GM19455 (cell line): ENCODE results near the gene CNKSR3.

Experiments used
- ATAC-seq: cut with Tn5 transposase; IDR thresholded peaks from one replicate; pipeline ENCODE4 v1.9.1; 2021; ENCODE audit not compliant: unreplicated experiment

The CNKSR3 gene

DNA sequence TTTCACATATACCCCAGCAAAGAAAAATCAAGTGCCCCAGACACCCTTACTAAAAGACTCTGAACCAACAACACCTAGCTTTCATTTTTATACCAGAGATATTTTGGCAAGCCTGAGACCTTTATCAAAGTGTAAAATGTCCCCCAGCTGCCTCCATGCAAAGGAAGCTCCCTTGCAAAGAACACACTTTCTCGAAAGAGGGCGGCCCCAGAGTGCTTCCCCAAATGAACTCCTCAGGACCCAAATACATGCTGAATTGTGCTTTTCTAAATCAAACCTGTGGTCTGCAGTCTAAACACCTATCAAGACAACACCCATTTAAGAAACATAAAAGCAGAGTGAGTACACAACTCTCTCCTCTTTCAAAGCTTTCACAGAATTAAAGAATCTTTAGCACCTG is 154.4 kb downstream of the CNKSR3 start:
- ATAC-seq, result no peak

DNA sequence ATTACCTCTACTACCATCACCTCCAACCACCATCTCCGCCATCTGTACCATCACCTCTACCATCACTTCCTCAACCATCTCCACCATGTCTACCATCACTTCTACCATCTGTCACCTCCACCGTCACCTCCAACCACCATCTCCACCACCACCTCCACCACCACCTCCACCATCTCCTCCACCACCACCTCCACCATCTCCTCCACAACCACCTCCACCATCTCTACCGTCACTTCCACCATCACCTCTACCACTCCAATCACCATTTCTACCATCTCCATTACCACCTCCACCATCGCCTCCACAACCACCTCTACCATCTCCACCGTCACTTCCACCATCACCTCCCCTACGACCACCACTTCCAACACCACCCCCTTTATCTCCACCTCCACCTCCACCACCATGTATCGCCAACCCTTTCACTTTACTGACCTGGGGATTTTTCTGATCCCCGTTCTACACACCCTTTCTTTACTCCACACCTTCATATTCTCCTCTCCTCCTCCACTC is 156.2 kb downstream of the CNKSR3 start:
- ATAC-seq, result no peak

DNA sequence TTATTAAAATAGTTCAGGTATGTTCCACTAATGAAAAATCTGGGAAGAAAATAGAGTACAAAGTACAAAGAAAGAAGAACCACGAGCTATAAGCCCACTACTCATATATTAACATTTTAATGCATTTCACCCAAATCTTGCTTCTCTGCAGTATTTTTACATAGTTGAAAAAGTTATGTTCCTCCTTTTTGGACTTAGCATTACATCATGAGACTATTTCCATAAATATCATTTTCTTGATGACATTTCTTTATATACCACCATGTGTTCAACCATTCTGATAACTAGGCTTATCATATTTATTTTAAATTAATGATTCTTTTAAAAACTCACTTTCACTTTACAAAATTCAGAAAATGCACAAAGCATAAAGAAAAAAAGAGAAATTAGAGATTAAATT is 156.9 kb downstream of the CNKSR3 start:
- ATAC-seq, result no peak

DNA sequence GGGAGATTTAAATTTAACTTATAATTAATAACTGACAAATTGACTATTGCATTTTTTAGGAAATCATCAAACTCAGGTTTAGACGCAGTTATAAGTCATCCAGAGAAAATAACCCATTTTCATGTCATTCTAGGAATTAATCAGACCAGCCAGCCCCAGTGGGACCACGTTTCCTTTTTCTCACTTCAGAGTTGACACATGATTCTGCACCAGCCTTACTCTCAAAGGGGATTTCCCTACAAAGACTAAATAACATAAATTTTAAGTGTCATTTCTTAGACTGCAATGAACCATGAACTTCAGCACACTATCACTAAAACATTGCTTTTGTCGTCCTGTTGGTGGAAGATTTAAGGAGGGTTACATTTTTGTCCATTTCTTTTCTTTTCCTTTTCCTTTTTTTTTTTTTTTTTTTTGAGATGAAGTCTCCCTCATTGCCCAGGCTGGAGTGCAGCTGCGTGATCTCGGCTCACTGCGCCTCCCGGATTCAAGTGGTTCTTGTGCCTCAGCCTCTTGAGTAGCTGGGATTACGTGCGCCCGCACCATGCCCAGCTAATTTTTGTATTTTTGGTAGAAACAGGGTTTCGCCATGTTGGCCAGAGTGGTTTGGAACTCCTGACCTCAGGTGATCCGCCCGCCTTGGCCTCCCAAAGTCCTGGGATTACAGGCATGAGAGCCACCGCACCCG is 157.4 kb downstream of the CNKSR3 start:
- peak; percentile 70 for ATAC-seq

DNA sequence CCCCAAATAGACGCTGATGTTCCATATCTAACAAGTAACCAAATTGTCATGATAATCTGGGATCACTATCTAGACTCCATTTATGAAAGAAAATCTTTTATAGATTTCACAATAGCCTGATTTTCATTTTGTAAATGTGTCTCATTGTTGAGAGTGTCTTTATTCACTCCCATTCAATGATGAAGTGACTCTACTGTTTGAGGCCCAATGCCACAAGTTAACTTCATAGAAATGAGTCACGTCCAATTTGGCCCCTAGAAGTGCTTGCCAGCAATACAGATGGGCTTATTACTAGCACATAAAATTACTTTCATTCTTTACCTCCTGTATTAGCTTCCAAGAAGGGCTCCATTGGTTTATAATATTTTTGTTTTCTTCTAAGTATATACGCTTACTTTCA is 160.2 kb downstream of the CNKSR3 start:
- ATAC-seq, result no peak

DNA sequence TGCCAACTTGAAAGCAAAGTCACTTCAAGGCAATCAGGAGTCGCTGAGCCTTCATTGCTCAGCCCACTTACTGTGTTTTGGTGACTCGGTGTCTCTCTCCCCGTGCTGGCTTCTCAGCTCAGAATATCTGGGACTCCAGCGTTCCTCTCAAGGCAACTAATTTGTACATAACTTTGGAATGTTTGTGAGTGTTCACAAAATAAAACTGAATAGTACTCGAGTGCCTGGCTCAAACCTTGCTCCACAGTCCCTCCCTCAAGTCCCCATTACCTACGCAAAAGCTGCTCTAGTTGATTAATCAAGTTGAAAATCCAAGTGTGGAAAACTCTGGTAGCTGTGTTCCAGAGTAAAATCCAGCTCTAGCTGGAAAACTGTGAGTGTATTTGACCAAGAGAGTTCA is 162.5 kb downstream of the CNKSR3 start:
- no peak for ATAC-seq

DNA sequence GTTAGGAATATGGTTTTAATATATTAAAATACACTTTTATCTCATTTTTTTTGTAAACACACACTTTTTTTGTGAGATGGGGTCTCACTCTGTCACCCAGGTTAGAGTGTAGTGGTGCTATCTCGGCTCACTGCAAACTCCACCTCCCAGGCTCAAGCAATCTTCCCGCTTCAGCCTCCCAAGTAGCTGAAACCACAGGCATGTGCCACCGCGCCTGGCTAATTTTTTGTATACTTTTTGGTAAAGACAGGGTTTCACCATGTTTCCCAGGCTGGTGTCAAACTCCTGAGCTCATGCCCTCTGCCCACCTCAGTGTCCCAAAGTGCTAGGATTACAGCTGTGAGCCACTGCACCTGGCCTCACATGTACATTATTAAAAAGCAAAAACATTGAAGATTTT is 164.7 kb downstream of the CNKSR3 start:
- ATAC-seq, result no peak

DNA sequence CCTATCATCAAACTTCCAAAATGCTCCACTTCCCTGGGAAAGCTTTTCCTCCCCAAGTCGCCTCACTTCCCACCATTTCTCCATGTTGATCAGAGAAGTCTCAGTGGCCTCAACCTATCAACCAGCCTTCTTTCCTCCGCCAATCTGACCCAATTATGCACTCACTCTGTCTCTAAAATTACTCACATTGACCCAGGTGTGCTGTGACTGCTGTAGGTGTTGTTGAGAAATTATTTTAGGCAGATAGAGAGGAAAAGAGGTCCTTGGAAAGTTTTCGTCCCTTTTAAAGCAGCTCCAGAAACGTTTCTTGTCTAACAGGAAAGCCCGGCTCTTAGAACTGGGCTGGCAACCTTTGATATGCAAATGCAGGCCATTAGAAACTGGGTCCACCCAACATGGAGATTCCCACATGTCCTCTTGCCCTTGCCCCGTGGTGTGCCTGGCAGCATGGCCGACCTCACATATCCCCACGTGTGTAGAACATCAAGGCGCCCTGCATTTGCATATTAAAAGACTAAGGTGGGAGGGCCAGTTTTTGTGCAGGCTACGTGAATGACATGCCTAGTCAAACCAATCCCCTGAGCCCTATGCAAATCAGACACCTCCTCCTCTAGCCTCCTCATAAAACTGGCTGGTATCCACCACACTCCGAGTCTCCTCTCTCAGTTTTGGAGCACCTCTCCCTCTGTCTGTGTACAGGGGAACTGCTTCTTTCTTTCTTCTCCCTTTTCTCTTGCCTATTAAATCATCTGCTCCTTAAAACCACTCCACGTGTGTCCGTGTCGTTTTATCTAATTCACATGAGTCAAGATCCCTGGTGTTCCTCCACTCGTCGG is 166.8 kb downstream of the CNKSR3 start:
- ATAC-seq, result no peak

DNA sequence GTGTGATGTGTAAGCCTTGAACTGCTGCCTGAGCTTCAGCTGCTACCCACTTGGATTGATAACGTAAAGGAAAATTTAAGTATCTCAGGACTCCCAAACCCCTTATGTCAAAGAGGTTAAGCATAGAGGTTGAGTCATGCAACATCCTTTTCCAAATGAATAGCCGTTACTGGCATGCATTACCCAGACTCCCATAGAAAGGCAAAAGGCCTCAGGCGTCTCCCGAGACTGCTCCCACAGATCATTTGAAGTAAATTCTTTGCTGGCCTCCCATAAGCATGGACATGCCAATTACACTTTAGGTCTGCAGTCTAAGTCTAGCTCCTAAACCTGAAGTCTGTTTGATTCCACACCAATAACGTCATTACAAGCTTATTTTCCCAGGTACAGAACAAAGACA is 168.6 kb downstream of the CNKSR3 start:
- no peak for ATAC-seq

DNA sequence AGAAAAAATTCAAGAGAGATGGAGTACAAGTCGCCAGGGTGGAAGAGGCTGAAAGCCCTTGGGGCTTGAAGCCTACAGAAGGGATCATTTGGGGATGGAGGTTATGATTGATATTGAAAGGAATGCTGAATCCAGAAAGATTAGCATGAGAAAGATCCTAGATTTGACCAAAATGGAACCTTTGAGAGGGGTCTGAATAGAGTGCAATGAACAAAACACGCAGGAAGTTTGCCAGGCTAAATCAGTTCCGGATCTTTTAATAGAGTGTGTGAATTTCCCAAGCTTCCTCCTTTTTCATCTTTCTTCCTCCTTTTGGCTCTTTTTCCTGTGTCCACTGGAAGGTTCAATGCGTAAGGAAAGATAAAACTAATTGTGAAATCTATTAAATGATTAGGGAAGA is 169.1 kb downstream of the CNKSR3 start:
- no peak for ATAC-seq
